ENCODE data around the gene MORN5. TPM values are rescaled to one million over a fixed set of nuclear protein-coding genes. Genes with fewer than 3 reads are reported as not detected.

Gene MORN5
- total and polyA plus RNA-seq, 3 donors from 2014 or later, result 19.2 to 183 (median 34.7) TPM

DNA sequence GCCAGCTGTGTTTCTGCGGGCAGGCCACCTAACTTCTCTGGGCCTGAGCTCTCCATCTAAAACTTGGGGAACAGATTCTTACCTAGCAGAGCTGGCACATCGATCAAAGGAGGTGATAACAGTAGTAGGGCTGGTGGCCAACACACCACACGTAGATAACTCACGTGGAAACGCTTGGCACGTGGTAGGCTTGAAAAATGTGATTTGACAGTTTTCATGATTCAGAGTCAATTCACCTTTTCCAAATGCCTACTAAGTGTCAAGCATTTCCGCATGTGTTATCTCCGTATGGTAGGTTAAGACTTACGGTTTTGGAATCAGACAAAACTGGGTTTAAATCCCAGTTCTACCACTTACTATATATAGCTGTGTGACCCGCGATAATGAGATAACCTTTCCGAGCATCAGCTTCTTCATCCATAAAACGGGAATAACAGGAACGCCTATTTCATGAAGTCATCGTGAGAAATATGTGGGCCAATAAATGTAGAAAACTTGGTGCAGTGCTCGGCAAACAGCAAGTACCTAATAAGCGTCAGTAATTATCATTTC is 25.6 kb upstream of the MORN5 start:
- H3K4me1 ChIP-seq, result no peaks in the 10 kb centered on the region
- 74 to 81% methylated on average over 17 of the region's 17 CpGs for WGBS, 2 donors
- no peaks in the 10 kb centered on the region for H3K9me3 ChIP-seq

DNA sequence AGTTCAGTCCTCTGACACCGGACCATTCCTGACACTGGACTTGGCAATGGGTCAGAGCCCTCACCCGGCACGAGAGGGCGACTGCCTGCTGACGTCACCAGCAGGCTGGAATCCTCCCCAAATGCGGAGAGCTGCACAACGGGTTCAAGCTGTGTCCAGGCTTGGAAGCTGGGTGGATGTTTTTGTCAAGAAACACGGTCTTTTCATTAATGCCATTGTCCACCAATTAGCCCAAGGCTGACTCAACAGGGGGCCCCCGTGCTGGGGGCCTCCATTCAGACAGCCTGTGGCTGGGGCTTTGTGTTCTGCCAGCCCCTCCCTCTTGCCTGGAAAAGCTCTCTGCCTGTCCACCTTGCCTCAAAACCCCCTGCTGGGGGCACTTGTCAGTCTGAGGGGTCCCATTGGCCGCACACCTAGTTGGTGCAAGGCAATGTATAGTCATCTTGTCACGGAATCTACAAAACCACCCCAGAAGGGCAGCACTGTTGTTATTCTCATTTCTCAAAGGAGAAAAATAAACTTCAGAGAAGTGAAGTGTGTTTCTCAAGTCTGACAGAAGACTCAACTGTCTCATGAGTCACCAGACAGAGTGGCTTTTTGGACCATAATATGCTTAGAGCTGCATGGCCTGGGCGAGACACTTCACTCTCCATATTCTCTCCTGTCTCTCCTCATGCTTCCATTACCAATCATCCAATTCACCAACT is 24.7 kb upstream of the MORN5 start:
- H3K9me3 ChIP-seq, result no peaks in the 10 kb centered on the region
- intact Hi-C loops (cut with DNase I; ENCODE audit: low total_unique reads), result no loop called here
- no peaks in the 10 kb centered on the region for H3K4me1 ChIP-seq
- H3K36me3 ChIP-seq (ENCODE audit: low read depth, missing control alignments), result no peaks in the 10 kb centered on the region
- H3K27ac ChIP-seq, result no peak overlapping the region
- 54 to 60% methylated on average over 9 to 12 of the region's 12 CpGs for WGBS, 2 donors
- no peaks in the 10 kb centered on the region for H3K27me3 ChIP-seq
- no peak overlapping the region for H3K4me3 ChIP-seq
- no peak for DNase-seq
- no peak for TF ChIP-seq POLR2A (IDR thresholded peaks at IDR 0.05)
- TF ChIP-seq, protein P1, sequence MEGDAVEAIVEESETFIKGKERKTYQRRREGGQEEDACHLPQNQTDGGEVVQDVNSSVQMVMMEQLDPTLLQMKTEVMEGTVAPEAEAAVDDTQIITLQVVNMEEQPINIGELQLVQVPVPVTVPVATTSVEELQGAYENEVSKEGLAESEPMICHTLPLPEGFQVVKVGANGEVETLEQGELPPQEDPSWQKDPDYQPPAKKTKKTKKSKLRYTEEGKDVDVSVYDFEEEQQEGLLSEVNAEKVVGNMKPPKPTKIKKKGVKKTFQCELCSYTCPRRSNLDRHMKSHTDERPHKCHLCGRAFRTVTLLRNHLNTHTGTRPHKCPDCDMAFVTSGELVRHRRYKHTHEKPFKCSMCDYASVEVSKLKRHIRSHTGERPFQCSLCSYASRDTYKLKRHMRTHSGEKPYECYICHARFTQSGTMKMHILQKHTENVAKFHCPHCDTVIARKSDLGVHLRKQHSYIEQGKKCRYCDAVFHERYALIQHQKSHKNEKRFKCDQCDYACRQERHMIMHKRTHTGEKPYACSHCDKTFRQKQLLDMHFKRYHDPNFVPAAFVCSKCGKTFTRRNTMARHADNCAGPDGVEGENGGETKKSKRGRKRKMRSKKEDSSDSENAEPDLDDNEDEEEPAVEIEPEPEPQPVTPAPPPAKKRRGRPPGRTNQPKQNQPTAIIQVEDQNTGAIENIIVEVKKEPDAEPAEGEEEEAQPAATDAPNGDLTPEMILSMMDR (IDR thresholded peaks at IDR 0.05), result no peak

More for the DNA sequence above, 25.6 kb upstream of the MORN5 start:
- no peak for DNase-seq
- Histone ChIP-seq H3K36me3 (ENCODE audit: low read depth, missing control alignments) (no peaks in the 10 kb centered on the region), H3K27me3 (no peaks in the 10 kb centered on the region), H3K27ac (no peak overlapping the region), H3K4me3 (no peak overlapping the region)
- intact Hi-C loops (cut with DNase I; ENCODE audit: low total_unique reads), result no loop called here
- TF ChIP-seq, protein P1 (IDR thresholded peaks at IDR 0.05), result no peak
- TF ChIP-seq POLR2A (IDR thresholded peaks at IDR 0.05), result no peak

DNA sequence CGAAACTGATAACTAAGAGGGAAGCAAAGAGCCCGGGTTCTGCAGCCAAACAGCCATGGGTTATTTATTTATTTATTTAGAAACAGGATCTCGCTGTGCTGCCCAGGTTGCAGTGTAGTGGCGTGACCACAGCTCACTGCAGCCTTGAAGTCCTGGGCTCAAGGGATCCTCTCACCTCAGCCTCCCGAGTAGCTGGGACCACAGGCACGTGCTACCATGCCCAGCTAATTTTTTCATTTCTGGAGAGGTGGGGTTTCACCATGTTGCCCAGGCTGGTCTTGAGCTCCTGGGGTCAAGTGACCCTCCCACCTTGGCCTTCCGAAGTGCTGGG is 24.2 kb upstream of the MORN5 start:
- WGBS, 2 donors, result 83 to 96% methylated on average over 7 of the region's 7 CpGs
- Histone ChIP-seq H3K9me3 (no peaks in the 10 kb centered on the region), H3K27ac (no peak overlapping the region), H3K4me3 (no peak overlapping the region), H3K27me3 (no peaks in the 10 kb centered on the region), H3K4me1 (no peaks in the 10 kb centered on the region), H3K36me3 (ENCODE audit: low read depth, missing control alignments) (no peaks in the 10 kb centered on the region)
- TF ChIP-seq, protein P1 (IDR thresholded peaks at IDR 0.05), result no peak
- TF ChIP-seq POLR2A (IDR thresholded peaks at IDR 0.05), result no peak
- no peak for DNase-seq
- intact Hi-C loops (cut with DNase I; ENCODE audit: low total_unique reads), result no loop called here

DNA sequence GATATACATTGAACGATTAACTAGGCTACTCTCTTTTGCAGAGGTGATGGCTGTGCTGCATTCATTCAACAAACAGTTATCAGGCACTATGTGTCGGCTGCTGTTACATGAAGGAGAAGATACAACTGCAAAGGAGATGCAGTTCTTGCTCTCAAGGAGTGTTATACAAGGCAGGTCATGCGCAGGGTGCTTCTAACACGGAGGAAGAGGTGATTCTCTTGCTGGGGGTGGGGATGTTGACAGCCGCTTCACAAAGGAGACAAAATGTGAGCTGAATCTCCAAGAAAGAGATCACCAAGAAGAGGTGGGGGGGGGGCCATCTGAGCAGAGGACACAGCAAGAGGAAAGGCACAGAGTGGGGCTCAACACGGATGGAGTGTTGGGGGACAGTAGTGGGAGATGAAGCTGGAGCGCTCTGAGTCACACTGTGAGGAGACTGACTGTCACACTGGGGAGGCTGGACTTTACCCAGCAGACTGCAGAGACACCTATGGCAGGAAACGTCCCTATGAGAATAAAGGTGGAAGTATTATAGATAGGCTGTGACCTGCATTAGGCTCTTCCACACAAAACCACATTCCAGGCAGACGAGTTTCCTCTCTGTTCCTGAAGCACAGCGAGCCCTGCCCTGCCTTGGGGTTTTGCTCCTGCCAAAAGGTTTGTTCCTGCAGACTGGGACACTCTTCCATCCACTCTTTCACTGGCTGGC is 21.0 kb upstream of the MORN5 start:
- no peak for DNase-seq
- Histone ChIP-seq H3K27me3 (no peaks in the 10 kb centered on the region), H3K4me1 (no peaks in the 10 kb centered on the region), H3K27ac (no peak overlapping the region), H3K9me3 (no peaks in the 10 kb centered on the region), H3K4me3 (no peak overlapping the region), H3K36me3 (ENCODE audit: low read depth, missing control alignments) (no peaks in the 10 kb centered on the region)
- WGBS, 2 donors, result 81 to 82% methylated on average over 10 of the region's 10 CpGs
- intact Hi-C loops (cut with DNase I; ENCODE audit: low total_unique reads), result no loop called here
- TF ChIP-seq, protein P1 (IDR thresholded peaks at IDR 0.05), result no peak
- no peak for TF ChIP-seq POLR2A (IDR thresholded peaks at IDR 0.05)

All from testis (tissue), 3 donors.